Stimulated activated CD8-positive, alpha-beta memory T cell treated with anti-CD3 and anti-CD28 coated beads, Interleukin-12 subunit alpha, Interleukin-12 subunit beta, amount 100 ng/mL, for 24 hours (primary cell): ENCODE measurements around the gene TRIM75.
"Not testable (repeated sequence)": the region's sequence is repeated elsewhere in the genome, so short reads cannot be mapped to it uniquely, and the experiment has no call there.

Experiments
- DNase-seq: peaks from one replicate; pipeline ENCODE4 v3.0.0-alpha.2; 2020; ENCODE audit errors: extremely low read depth

Gene TRIM75

GRCh38 chr4:165077034-165077578 lies 23.4 kb downstream of the TRIM75 start:
- no peak for DNase-seq

- DNase-seq, result no peak
These were observed 25.8 kb downstream of the TRIM75 start for GRCh38 chr4:165079476-165079875.

- DNase-seq, result not testable (repeated sequence)
These were observed 31.1 kb downstream of the TRIM75 start for GRCh38 chr4:165084787-165085186.

GRCh38 chr4:165085946-165086345 lies 32.3 kb downstream of the TRIM75 start:
- DNase-seq, result no peak

GRCh38 chr4:165088366-165088765 lies 34.7 kb downstream of the TRIM75 start:
- DNase-seq, result no peak

- not testable (repeated sequence) for DNase-seq
These were observed 38.5 kb downstream of the TRIM75 start for GRCh38 chr4:165092187-165092586.

GRCh38 chr4:165094873-165095272 lies 41.2 kb downstream of the TRIM75 start:
- DNase-seq, result no peak

- no peak for DNase-seq
These were observed 41.6 kb downstream of the TRIM75 start for GRCh38 chr4:165095291-165095690.

- DNase-seq, result no peak
These were observed 43.1 kb downstream of the TRIM75 start for GRCh38 chr4:165096776-165097175.

- no peak for DNase-seq
These were observed 48.0 kb downstream of the TRIM75 start for GRCh38 chr4:165101641-165102040.

GRCh38 chr4:165106518-165106917 lies 52.9 kb downstream of the TRIM75 start:
- no peak for DNase-seq
